NCI-H524 treated with DMSO at 0.1 percent for 48 hours (cell line): ENCODE measurements around the gene BCAS1.
A peak's percentile ranks its signal among the peaks of the same experiment; 100 is the strongest.

Experiments used
- DNase-seq: peaks from one replicate; lab custom pipeline; 2025; lab: John Stamatoyannopoulos, UW

The BCAS1 gene

GRCh38 chr20:54075322-54075721 is 4.9 kb upstream of the BCAS1 start:
- no peak for DNase-seq

GRCh38 chr20:54074511-54074910 is 4.1 kb upstream of the BCAS1 start:
- no peak for DNase-seq

DNA sequence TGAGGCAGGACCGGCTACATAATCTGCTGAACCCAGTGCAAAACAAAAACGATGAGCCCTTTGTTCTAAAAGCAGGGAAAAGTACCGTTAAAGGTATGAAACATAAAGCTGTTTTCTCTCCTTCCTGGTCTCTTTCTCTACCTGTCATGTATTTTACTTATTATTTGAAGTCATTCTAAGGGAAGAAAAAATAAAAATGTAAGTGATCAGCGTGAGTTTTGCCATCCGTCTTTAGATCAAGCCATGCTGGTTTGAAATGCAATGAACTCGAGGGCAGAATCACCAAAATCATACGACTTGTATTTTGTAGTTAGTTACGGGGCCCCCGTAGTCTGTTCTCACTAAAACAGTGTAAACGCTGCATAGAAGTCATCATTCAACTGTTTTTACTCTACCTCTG is 2.9 kb upstream of the BCAS1 start:
- DNase-seq = no peak

- DNase-seq = no peak
Measured at GRCh38 chr20:54069501-54069971, 858 bp downstream of the BCAS1 start.

GRCh38 chr20:54068966-54069365 is 1.4 kb downstream of the BCAS1 start:
- no peak for DNase-seq

DNA sequence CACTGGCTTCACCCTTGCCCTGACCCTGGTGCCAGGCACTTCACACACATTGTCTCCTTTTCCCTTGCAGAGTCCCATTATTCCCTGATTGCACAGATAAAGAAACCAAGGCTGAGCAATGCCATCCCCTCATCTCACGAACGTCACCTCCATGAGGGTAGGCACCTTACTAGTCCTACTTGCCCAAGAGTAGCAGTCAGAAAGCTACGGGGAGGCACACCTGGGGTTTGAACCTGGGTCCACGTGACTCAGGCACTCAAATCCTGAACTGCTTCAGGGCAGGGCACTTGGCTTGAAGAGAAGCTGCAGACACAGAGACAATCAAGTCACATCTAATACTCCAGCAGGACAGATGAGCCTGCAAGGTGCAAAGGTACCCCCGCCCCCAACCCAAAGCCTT is 1.9 kb downstream of the BCAS1 start:
- DNase-seq = no peak

GRCh38 chr20:54067606-54068174 is 2.7 kb downstream of the BCAS1 start:
- peak; percentile 78 for DNase-seq

DNA sequence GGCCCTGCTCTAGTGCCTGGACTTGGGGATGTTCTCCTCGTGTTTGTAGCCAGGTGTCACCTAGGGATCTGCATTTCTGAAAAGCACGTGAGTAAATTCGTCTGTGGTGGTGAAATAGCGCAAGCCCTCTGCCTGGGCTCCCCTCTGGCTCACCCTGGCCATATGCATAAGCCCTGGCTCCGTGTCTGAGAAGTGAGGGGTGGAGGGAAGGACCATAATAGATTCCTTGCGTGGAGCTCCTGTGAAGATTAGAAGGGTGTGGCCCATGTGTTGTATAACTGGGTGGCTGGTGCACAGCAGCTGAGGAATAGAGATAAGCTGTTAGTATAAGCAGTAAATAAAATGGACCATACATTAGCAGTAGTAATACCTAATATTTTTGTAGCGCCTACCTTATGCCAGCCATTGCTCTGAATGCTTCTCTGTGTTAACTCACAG is 4.8 kb downstream of the BCAS1 start:
- no peak for DNase-seq

- no peak for DNase-seq
Measured at GRCh38 chr20:54064939-54065338, 5.5 kb downstream of the BCAS1 start.

DNA sequence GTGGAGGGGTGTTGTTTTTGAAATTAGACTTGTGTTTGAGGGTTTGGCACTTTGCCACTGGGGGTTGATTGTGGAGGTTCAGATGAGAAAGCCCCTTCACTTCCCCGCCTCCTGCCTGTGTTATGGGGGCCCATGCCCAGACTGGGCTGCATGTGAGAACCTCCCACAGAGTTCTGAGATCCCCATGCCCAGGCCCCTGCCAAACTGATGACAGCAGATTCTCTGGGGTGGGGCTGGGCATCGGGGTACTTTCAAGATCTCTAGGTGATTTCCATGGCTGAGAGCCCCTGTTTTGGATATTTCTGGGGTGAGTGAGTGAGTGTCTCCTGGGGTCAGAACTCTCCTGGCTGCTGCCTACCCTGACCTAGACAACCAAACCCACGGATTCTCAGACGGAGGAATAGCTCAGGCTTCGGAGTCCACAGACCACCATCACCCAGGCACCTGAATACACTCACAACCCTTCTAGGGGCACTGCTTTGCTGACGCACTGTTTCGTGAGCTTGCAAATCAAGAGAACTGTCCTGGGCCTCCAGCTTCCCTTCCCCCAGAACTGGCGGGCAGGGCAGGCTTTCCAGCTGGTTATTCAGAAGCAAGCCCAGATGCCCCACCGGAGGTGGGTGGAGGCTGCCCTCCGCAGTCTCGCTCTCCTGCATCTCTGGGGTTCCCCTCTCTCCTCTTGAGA is 6.3 kb downstream of the BCAS1 start:
- DNase-seq = no peak

- no peak for DNase-seq
Measured at GRCh38 chr20:54063580-54063979, 6.8 kb downstream of the BCAS1 start.

DNA sequence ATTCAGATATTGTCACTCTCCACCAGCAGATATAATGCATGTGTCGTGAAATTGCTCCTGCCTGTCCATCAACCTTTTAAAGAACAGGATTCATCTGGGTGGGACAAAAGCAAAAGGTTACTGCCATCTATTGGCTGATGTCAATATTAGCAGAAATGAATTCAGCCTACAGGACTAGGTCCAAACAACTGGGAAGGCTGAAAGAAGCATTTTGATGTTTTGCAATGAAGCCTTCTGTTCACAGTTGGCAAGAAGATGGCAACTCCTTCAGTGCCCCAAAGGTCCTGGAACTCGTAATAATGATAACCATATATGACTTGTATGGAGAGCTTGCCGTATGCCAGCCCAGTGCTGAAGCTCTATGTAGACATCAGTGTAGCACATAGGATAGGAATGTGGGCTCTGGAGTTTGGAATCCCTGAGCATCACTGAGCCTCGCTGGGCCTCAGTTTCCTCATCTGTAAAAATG is 7.5 kb downstream of the BCAS1 start:
- peak; percentile 19 for DNase-seq

- no peak for DNase-seq
Measured at GRCh38 chr20:54061101-54061881, 9.1 kb downstream of the BCAS1 start.

- no peak for DNase-seq
Measured at GRCh38 chr20:54059691-54060364, 10.6 kb downstream of the BCAS1 start.

- DNase-seq = peak; percentile 21
Measured at GRCh38 chr20:54058420-54059139, 11.8 kb downstream of the BCAS1 start.

GRCh38 chr20:54056762-54057639 is 13.4 kb downstream of the BCAS1 start:
- no peak for DNase-seq

DNA sequence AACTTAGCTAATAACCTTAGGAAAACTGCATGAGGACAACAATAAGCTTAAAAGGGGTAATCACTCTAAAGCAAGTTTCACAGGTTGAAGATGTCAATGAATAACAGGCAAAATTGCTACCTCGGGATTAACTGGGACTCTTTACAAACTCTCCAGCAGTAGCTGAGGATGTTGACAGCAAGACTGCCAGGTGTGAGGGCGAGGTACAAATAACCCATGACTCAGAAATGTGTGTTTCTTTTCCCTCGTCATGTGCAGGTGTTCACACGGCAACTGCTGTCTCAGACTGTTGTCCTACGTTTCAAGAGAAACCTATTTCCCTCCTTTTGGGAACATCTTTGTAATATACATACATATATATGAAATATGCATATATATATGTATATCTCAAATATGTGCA is 15.9 kb downstream of the BCAS1 start:
- DNase-seq = no peak

GRCh38 chr20:54051068-54051467 is 19.3 kb downstream of the BCAS1 start:
- no peak for DNase-seq

- no peak for DNase-seq
Measured at GRCh38 chr20:54048891-54049545, 21.4 kb downstream of the BCAS1 start.

DNA sequence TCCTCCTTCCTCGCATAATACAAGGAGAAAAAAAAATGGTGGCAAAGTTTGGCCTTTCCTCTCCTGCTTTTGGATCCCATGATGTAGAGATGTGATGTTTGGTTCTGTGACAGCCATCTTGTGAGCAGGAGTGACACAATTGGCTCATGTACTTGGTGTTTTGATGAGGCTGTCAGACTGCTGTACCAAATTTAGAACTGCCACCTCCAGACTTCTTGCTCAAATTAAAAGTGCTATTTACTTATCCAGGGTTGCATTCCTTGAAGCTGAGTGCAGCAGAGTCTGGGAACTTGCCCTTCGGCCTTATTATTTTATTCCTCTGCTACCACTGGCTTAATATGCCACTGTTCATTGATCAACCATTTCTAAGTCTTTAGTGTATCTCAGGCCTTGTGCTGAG is 21.9 kb downstream of the BCAS1 start:
- no peak for DNase-seq
